ENCODE data around the gene FGFBP3. TPM values are rescaled to one million over a fixed set of nuclear protein-coding genes. Genes with fewer than 3 reads are reported as not detected.

Gene FGFBP3
- total RNA-seq, result 6.6 TPM

- Histone ChIP-seq H3K4me1 (peaks cover 0 to 6% of the 10 kb centered on the region in 2 donors), H3K9me3 (no peaks in the 10 kb centered on the region), H3K27ac (peak within 1 kb of the TSS; percentile 77 to 85), H3K27me3 (no peaks in the 10 kb centered on the region), H3K4me3 (peak within 1 kb of the TSS; percentile 88 to 91), H3K36me3 (no peaks in the 10 kb centered on the region)
- no peak for DNase-seq (ENCODE audit: low spot score in 2 of 2)
- no peak for TF ChIP-seq CTCF (IDR thresholded peaks at IDR 0.05)
- intact Hi-C loops (cut with DNase I), result loop anchor here (2.0 to 5.0 kb wide), 2 partner anchors 22 to 52 kb away; no protein-coding TSS in a partner anchor
Measured at GRCh38 chr10:91909117-91909677, at the start of gene FGFBP3. FGFBP3 (minus strand) TSS chr10:91909486; CDS start chr10:91908969, 517 bp downstream.

GRCh38 chr10:91957091-91957490, 47.8 kb upstream of the FGFBP3 start:
- intact Hi-C loops (cut with DNase I), result no loop called here
- DNase-seq (ENCODE audit: low spot score in 2 of 2), result no peak
- Histone ChIP-seq H3K27ac (no peak overlapping the region), H3K4me1 (no peaks in the 10 kb centered on the region), H3K36me3 (peaks cover 42 to 86% of the 10 kb centered on the region in 2 donors), H3K9me3 (no peaks in the 10 kb centered on the region), H3K27me3 (no peaks in the 10 kb centered on the region), H3K4me3 (no peak overlapping the region)
- TF ChIP-seq CTCF (IDR thresholded peaks at IDR 0.05), result no peak

- Histone ChIP-seq H3K4me3 (no peak overlapping the region), H3K27ac (no peak overlapping the region), H3K9me3 (no peaks in the 10 kb centered on the region), H3K36me3 (peaks cover 49 to 80% of the 10 kb centered on the region in 2 donors), H3K4me1 (no peaks in the 10 kb centered on the region), H3K27me3 (no peaks in the 10 kb centered on the region)
- DNase-seq (ENCODE audit: low spot score in 2 of 2), result no peak
- TF ChIP-seq CTCF (IDR thresholded peaks at IDR 0.05), result no peak
- intact Hi-C loops (cut with DNase I), result no loop called here
Measured at GRCh38 chr10:91955114-91955513, 45.8 kb upstream of the FGFBP3 start.

GRCh38 chr10:91953600-91954160, 44.4 kb upstream of the FGFBP3 start:
- DNase-seq (ENCODE audit: low spot score in 2 of 2), result no peak
- H3K4me1 ChIP-seq, result no peaks in the 10 kb centered on the region
- intact Hi-C loops (cut with DNase I), result no loop called here
- no peaks in the 10 kb centered on the region for H3K9me3 ChIP-seq
- no peak for TF ChIP-seq CTCF (IDR thresholded peaks at IDR 0.05)
- H3K27me3 ChIP-seq, result no peaks in the 10 kb centered on the region
- H3K36me3 ChIP-seq, result peaks cover 38 to 65% of the 10 kb centered on the region in 2 donors
- H3K27ac ChIP-seq, result no peak overlapping the region
- H3K4me3 ChIP-seq, result no peak overlapping the region

- intact Hi-C loops (cut with DNase I), result no loop called here
- no peak for TF ChIP-seq CTCF (IDR thresholded peaks at IDR 0.05)
- peaks cover 12 to 20% of the 10 kb centered on the region in 2 donors for H3K36me3 ChIP-seq
- H3K27ac ChIP-seq, result no peak overlapping the region
- H3K4me1 ChIP-seq, result no peaks in the 10 kb centered on the region
- DNase-seq (ENCODE audit: low spot score in 2 of 2), result no peak
- H3K9me3 ChIP-seq, result no peaks in the 10 kb centered on the region
- no peaks in the 10 kb centered on the region for H3K27me3 ChIP-seq
- H3K4me3 ChIP-seq, result no peak overlapping the region
Measured at GRCh38 chr10:91944880-91945630, 35.8 kb upstream of the FGFBP3 start.
